ENCODE results near the gene COPS9. TPM values are rescaled to one million over a fixed set of nuclear protein-coding genes. Genes with fewer than 3 reads are reported as not detected.

COPS9 gene
- total and polyA plus RNA-seq, 10 of the 15 experiments (the other 5 are each of a cell fraction or from before 2014, with no cell fraction given): 80.8 to 419 (median 213) TPM

DNA sequence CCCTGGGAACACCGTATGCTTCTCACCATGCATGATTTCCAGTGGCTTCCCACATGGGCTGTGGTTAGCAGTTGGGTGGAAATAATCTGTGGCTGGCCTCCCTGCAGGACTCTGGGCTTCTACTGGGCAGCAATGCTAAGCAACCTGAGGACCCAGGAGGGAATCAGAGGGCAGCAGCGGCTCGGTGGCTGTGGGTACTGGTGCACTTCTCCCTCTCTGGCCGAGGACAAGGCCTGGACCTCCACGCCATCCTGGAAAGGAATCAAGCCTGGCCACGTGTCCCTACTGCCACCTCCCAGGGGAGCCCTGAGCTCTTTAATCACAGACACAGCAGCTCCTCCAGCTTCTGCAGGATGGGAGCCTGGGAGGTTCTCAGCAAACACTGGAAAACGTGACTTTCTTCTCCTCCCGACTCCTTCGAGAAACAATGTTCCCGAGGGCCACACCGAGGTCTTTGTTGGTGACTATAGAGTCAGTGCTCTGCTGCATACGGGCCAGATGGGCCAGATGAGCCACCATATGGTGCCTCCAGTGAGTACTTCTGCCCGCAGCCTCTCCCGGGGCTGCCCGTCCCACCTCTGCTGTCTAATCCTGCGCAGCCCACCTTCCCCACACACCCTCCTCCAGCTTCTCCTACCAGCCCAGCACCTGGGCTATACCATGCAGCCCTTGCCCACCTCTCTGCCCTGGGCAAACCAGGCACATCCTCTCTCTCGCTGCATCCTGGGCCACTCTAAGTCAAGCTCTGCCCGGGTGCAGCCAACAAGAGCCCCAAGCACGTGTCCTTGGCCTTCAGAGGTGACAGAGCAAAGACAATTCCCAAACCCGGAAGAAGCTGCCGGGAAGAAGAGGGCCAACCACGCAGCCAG lies 47.1 kb upstream of the COPS9 start (continued):
- TF ChIP-seq, protein P1, sequence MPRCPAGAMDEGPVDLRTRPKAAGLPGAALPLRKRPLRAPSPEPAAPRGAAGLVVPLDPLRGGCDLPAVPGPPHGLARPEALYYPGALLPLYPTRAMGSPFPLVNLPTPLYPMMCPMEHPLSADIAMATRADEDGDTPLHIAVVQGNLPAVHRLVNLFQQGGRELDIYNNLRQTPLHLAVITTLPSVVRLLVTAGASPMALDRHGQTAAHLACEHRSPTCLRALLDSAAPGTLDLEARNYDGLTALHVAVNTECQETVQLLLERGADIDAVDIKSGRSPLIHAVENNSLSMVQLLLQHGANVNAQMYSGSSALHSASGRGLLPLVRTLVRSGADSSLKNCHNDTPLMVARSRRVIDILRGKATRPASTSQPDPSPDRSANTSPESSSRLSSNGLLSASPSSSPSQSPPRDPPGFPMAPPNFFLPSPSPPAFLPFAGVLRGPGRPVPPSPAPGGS (IDR thresholded peaks at IDR 0.05; ENCODE audit: borderline replicate concordance, insufficient read depth, low read depth, low read length, poor library complexity, severe bottlenecking): no peak
- TF ChIP-seq SIN3A (IDR thresholded peaks at IDR 0.05; ENCODE audit: low read depth, low read length) (no peak), PAX5 (IDR thresholded peaks at IDR 0.05; ENCODE audit: borderline replicate concordance, low read depth, low read length) (no peak), SREBF1 (IDR thresholded peaks at IDR 0.05; ENCODE audit: low read length) (no peak)
- TF ChIP-seq, protein P2, sequence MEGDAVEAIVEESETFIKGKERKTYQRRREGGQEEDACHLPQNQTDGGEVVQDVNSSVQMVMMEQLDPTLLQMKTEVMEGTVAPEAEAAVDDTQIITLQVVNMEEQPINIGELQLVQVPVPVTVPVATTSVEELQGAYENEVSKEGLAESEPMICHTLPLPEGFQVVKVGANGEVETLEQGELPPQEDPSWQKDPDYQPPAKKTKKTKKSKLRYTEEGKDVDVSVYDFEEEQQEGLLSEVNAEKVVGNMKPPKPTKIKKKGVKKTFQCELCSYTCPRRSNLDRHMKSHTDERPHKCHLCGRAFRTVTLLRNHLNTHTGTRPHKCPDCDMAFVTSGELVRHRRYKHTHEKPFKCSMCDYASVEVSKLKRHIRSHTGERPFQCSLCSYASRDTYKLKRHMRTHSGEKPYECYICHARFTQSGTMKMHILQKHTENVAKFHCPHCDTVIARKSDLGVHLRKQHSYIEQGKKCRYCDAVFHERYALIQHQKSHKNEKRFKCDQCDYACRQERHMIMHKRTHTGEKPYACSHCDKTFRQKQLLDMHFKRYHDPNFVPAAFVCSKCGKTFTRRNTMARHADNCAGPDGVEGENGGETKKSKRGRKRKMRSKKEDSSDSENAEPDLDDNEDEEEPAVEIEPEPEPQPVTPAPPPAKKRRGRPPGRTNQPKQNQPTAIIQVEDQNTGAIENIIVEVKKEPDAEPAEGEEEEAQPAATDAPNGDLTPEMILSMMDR (IDR thresholded peaks at IDR 0.05 in 2 of 3, conservative IDR thresholded peaks at IDR 0.05 in 1 of 3; ENCODE audit: control insufficient read depth in 2 of 3, extremely low read depth in 1 of 3, insufficient read depth in 1 of 3, low read depth in 3 of 3, low read length in 3 of 3): no peak
- TF ChIP-seq, protein P3, sequence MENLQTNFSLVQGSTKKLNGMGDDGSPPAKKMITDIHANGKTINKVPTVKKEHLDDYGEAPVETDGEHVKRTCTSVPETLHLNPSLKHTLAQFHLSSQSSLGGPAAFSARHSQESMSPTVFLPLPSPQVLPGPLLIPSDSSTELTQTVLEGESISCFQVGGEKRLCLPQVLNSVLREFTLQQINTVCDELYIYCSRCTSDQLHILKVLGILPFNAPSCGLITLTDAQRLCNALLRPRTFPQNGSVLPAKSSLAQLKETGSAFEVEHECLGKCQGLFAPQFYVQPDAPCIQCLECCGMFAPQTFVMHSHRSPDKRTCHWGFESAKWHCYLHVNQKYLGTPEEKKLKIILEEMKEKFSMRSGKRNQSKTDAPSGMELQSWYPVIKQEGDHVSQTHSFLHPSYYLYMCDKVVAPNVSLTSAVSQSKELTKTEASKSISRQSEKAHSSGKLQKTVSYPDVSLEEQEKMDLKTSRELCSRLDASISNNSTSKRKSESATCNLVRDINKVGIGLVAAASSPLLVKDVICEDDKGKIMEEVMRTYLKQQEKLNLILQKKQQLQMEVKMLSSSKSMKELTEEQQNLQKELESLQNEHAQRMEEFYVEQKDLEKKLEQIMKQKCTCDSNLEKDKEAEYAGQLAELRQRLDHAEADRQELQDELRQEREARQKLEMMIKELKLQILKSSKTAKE (IDR thresholded peaks at IDR 0.05; ENCODE audit: low read depth, poor library complexity, severe bottlenecking): no peak
- TF ChIP-seq, protein P4, sequence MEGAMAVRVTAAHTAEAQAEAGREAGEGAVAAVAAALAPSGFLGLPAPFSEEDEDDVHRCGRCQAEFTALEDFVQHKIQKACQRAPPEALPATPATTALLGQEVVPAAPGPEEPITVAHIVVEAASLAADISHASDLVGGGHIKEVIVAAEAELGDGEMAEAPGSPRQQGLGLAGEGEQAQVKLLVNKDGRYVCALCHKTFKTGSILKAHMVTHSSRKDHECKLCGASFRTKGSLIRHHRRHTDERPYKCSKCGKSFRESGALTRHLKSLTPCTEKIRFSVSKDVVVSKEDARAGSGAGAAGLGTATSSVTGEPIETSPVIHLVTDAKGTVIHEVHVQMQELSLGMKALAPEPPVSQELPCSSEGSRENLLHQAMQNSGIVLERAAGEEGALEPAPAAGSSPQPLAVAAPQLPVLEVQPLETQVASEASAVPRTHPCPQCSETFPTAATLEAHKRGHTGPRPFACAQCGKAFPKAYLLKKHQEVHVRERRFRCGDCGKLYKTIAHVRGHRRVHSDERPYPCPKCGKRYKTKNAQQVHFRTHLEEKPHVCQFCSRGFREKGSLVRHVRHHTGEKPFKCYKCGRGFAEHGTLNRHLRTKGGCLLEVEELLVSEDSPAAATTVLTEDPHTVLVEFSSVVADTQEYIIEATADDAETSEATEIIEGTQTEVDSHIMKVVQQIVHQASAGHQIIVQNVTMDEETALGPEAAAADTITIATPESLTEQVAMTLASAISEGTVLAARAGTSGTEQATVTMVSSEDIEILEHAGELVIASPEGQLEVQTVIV (IDR thresholded peaks at IDR 0.05; ENCODE audit: borderline replicate concordance, partially characterized antibody): no peak
- TF ChIP-seq, protein P5, sequence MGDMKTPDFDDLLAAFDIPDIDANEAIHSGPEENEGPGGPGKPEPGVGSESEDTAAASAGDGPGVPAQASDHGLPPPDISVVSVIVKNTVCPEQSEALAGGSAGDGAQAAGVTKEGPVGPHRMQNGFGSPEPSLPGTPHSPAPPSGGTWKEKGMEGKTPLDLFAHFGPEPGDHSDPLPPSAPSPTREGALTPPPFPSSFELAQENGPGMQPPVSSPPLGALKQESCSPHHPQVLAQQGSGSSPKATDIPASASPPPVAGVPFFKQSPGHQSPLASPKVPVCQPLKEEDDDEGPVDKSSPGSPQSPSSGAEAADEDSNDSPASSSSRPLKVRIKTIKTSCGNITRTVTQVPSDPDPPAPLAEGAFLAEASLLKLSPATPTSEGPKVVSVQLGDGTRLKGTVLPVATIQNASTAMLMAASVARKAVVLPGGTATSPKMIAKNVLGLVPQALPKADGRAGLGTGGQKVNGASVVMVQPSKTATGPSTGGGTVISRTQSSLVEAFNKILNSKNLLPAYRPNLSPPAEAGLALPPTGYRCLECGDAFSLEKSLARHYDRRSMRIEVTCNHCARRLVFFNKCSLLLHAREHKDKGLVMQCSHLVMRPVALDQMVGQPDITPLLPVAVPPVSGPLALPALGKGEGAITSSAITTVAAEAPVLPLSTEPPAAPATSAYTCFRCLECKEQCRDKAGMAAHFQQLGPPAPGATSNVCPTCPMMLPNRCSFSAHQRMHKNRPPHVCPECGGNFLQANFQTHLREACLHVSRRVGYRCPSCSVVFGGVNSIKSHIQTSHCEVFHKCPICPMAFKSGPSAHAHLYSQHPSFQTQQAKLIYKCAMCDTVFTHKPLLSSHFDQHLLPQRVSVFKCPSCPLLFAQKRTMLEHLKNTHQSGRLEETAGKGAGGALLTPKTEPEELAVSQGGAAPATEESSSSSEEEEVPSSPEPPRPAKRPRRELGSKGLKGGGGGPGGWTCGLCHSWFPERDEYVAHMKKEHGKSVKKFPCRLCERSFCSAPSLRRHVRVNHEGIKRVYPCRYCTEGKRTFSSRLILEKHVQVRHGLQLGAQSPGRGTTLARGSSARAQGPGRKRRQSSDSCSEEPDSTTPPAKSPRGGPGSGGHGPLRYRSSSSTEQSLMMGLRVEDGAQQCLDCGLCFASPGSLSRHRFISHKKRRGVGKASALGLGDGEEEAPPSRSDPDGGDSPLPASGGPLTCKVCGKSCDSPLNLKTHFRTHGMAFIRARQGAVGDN (IDR thresholded peaks at IDR 0.05): no peak
